ENCODE results near the gene MTHFD2. TPM values are rescaled to one million over a fixed set of nuclear protein-coding genes. Genes with fewer than 3 reads are reported as not detected.

The MTHFD2 gene
- total and polyA plus RNA-seq, 2 of the 8 experiments (the other 6 are each of a cell fraction or from before 2014, with no cell fraction given): 99.5 to 291 TPM

- Histone ChIP-seq H3K23me2 (ENCODE audit: low read depth, low read length) (0 out of 2 replicates have a peak, but pooled peaks cover 2% of the 10 kb centered on the region), H2BK20ac (ENCODE audit: low read length) (no peak overlapping the region), H4K5ac (ENCODE audit: insufficient read length, low read depth, low read length) (no peak overlapping the region), H3K4ac (replicated peaks; ENCODE audit: insufficient read length, low read depth, low read length) (no peak overlapping the region), H3K4me2 (ENCODE audit: insufficient read depth in 1 of 2, low read depth in 2 of 2, low read length in 2 of 2) (no peak overlapping the region), H3K4me3 (ENCODE audit: extremely low read depth in 1 of 4, insufficient read depth in 2 of 4, low read depth in 3 of 4, low read length in 4 of 4) (no peak overlapping the region), H2BK5ac (ENCODE audit: low read depth, low read length) (no peak overlapping the region), H2BK15ac (ENCODE audit: low read length) (no peak overlapping the region), H3K14ac (ENCODE audit: insufficient read length) (no peak overlapping the region), H3K27me3 (replicated peaks in 1 of 4; ENCODE audit: control insufficient read depth in 3 of 4, extremely low read depth in 1 of 4, insufficient read depth in 3 of 4, low read length in 3 of 4) (no peaks in the 10 kb centered on the region), H3K36me3 (ENCODE audit: control insufficient read depth in 2 of 4, insufficient read depth in 4 of 4, low read length in 3 of 4) (no peaks in the 10 kb centered on the region), H3K79me1 (ENCODE audit: low read depth, low read length) (no peaks in the 10 kb centered on the region), H3K9ac (replicated peaks in 1 of 4; ENCODE audit: extremely low read depth in 1 of 4, low read depth in 3 of 4, low read length in 3 of 4) (no peak overlapping the region), H2BK12ac (ENCODE audit: low read depth, low read length) (no peak overlapping the region), H4K91ac (replicated peaks; ENCODE audit: insufficient read length, low read length) (no peak overlapping the region), H3K9me3 (ENCODE audit: insufficient read depth in 2 of 2, low read depth in 1 of 2, low read length in 1 of 2) (no peaks in the 10 kb centered on the region), H3K4me1 (replicated peaks in 1 of 4; ENCODE audit: control insufficient read depth in 3 of 4, insufficient read depth in 4 of 4, low read length in 3 of 4) (peaks cover 0 to 3% (median 0%) of the 10 kb centered on the region in 4 experiments; a peak in 2 of 7 replicates), H3K56ac (replicated peaks; ENCODE audit: insufficient read length, low read depth, low read length) (no peak overlapping the region), H3K27ac (ENCODE audit: low read depth, low read length) (no peak overlapping the region), H4K20me1 (replicated peaks in 1 of 2; ENCODE audit: control insufficient read depth in 1 of 2, insufficient read depth in 2 of 2, low read length in 2 of 2) (no peaks in the 10 kb centered on the region), H4K8ac (ENCODE audit: extremely low read depth, insufficient read depth, low read length) (no peak overlapping the region), H3K79me2 (ENCODE audit: control insufficient read depth in 1 of 2, insufficient read depth in 2 of 2, low read length in 2 of 2) (no peaks in the 10 kb centered on the region), H3K23ac (ENCODE audit: insufficient read length) (no peak overlapping the region), H2AK5ac (ENCODE audit: low read depth, low read length) (no peak overlapping the region), H2BK120ac (replicated peaks; ENCODE audit: low read depth, low read length) (no peak overlapping the region), H2AFZ (ENCODE audit: low read length) (no peak overlapping the region), H3K18ac (ENCODE audit: extremely low read depth, low read length) (no peak overlapping the region)
- CTCF ChIA-PET (ENCODE audit: partially characterized antibody): no interaction called here
- WGBS, 2 experiments (ENCODE audit: extremely low coverage in 1 of 2, insufficient coverage in 1 of 2, insufficient read length in 1 of 2, insufficient replicate concordance in 2 of 2, low coverage in 1 of 2, low lambda C conversion rate in 2 of 2, missing lambda C conversion rate in 1 of 2): 86% methylated on average over 6 of the region's 6 CpGs; no CpG with 5 or more reads in 1 of the 2 experiments
- TF ChIP-seq SP2 (IDR thresholded peaks at IDR 0.05; ENCODE audit: low read length) (no peak), BACH1 (IDR thresholded peaks at IDR 0.05; ENCODE audit: low read length) (no peak), MAX (IDR thresholded peaks at IDR 0.05) (no peak), RFX5 (IDR thresholded peaks at IDR 0.05; ENCODE audit: borderline replicate concordance, low read depth, low read length) (no peak), RAD21 (IDR thresholded peaks at IDR 0.05 in 1 of 2, conservative IDR thresholded peaks at IDR 0.05 in 1 of 2; ENCODE audit: low read depth in 2 of 2, low read length in 2 of 2) (peak; percentile 24 to 36; a peak in 3 of 4 replicates)
- DNase-seq (ENCODE audit: low read depth in 1 of 2, low spot score in 2 of 2) (no peak), FAIRE-seq (no peak)
- POLR2A ChIA-PET (ENCODE audit: partially characterized antibody): interaction anchor here (0.7 to 72.1 kb wide), 3 partner anchors 9 to 54 kb away, joined by 3 to 2699 read pairs (median 73); partner anchors contain the start of genes BOLA3, MOB1A and MTHFD2
Observed at GRCh38 chr2:74232426-74232825, 34.0 kb downstream of the MTHFD2 start.
